Measurements from ENCODE around the gene TMED1. TPM values are rescaled to one million over a fixed set of nuclear protein-coding genes. Genes with fewer than 3 reads are reported as not detected.

The TMED1 gene
- total and polyA plus RNA-seq, 2 of the 8 experiments (the other 6 are each of a cell fraction or from before 2014, with no cell fraction given) = 26.9 to 31.9 TPM

DNA sequence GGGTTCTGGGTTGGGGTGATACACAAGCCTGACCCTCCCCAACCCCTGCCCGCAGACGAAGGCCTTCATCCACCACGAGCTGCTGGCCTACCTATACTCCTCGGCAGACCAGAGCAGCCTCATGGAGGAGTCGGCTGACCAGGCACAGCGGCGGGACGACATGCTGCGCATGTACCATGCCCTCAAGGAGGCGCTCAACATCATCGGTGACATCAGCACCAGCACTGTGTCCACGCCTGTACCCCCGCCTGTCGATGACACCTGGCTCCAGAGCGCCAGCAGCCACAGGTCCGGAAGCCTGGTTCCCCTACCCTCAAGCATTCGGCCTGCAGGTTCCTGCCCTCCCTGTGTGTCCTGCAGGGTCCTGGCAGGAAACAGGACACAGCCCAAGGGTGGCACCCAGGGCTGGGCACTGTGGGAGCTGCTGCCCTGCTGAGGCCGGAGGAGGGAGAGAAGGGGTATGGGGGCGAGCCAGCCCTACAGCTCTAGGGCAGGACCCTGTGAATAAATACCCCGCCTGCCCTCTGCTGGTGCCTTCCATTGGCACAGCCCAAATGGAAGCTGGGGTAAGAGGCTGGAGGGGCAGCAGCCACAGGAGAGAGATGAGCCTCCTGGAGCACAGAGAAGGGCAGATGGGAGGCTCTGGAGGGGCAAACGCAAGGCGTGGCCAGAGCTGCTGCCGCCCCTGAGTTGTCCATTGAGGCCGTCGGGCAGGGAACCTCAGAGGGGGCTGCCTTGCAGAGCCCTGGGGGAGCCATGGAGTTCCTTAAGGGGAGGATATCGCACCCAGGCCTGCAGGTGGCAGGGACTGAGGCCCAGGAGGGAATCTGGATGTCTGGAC, 6.8 kb downstream of the TMED1 start:
- TF ChIP-seq POLR2A (IDR thresholded peaks at IDR 0.05; ENCODE audit: control extremely low read depth in 1 of 2, low read depth in 2 of 2, low read length in 2 of 2) (no peak), EP300 (IDR thresholded peaks at IDR 0.05; ENCODE audit: borderline replicate concordance in 1 of 2, low read depth in 2 of 2, low read length in 2 of 2) (no peak), RAD21 (IDR thresholded peaks at IDR 0.05 in 1 of 2, conservative IDR thresholded peaks at IDR 0.05 in 1 of 2; ENCODE audit: low read depth in 2 of 2, low read length in 2 of 2) (peak in 1 of 2 experiments; percentile 18; a peak in 1 of 4 replicates), BRCA1 (IDR thresholded peaks at IDR 0.05; ENCODE audit: low read depth, low read length) (no peak), RFX5 (IDR thresholded peaks at IDR 0.05; ENCODE audit: borderline replicate concordance, low read depth, low read length) (no peak), CREB1 (IDR thresholded peaks at IDR 0.05) (peak; percentile 78)
- TF ChIP-seq, protein P1, sequence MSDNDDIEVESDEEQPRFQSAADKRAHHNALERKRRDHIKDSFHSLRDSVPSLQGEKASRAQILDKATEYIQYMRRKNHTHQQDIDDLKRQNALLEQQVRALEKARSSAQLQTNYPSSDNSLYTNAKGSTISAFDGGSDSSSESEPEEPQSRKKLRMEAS (IDR thresholded peaks at IDR 0.05) = peak; percentile 47
- TF ChIP-seq, protein P2, sequence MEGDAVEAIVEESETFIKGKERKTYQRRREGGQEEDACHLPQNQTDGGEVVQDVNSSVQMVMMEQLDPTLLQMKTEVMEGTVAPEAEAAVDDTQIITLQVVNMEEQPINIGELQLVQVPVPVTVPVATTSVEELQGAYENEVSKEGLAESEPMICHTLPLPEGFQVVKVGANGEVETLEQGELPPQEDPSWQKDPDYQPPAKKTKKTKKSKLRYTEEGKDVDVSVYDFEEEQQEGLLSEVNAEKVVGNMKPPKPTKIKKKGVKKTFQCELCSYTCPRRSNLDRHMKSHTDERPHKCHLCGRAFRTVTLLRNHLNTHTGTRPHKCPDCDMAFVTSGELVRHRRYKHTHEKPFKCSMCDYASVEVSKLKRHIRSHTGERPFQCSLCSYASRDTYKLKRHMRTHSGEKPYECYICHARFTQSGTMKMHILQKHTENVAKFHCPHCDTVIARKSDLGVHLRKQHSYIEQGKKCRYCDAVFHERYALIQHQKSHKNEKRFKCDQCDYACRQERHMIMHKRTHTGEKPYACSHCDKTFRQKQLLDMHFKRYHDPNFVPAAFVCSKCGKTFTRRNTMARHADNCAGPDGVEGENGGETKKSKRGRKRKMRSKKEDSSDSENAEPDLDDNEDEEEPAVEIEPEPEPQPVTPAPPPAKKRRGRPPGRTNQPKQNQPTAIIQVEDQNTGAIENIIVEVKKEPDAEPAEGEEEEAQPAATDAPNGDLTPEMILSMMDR (IDR thresholded peaks at IDR 0.05; ENCODE audit: control extremely low read depth in 1 of 3, insufficient read depth in 1 of 3, low read depth in 1 of 3, low read length in 3 of 3) = peak; percentile 35 to 73 (median 38)
- Histone ChIP-seq H3K79me1 (ENCODE audit: low read depth, low read length) (no peaks in the 10 kb centered on the region), H4K91ac (replicated peaks; ENCODE audit: insufficient read length, low read length) (no peak overlapping the region), H2BK12ac (ENCODE audit: low read depth, low read length) (no peak overlapping the region), H3K56ac (replicated peaks; ENCODE audit: insufficient read length, low read depth, low read length) (no peak overlapping the region), H3K9ac (replicated peaks in 1 of 4; ENCODE audit: extremely low read depth in 1 of 4, low read depth in 3 of 4, low read length in 3 of 4) (no peak overlapping the region), H4K8ac (ENCODE audit: extremely low read depth, insufficient read depth, low read length) (peak overlapping the region; percentile 59; the same call in 1 of the 2 replicates), H4K5ac (ENCODE audit: insufficient read length, low read depth, low read length) (no peak overlapping the region), H3K18ac (ENCODE audit: extremely low read depth, low read length) (no peak overlapping the region), H3K14ac (ENCODE audit: insufficient read length) (no peak overlapping the region), H3K27ac (ENCODE audit: low read depth, low read length) (0 out of 2 replicates have a peak overlapping the region, but pooled peaks have one; percentile 51), H3K79me2 (ENCODE audit: control insufficient read depth in 1 of 2, insufficient read depth in 2 of 2, low read length in 2 of 2) (no peaks in the 10 kb centered on the region), H3K36me3 (ENCODE audit: control insufficient read depth in 2 of 4, insufficient read depth in 4 of 4, low read length in 3 of 4) (peaks cover 6 to 39% (median 22%) of the 10 kb centered on the region in 4 experiments; a peak in 7 of 8 replicates), H3K4ac (replicated peaks; ENCODE audit: insufficient read length, low read depth, low read length) (no peak overlapping the region), H2BK15ac (ENCODE audit: low read length) (no peak overlapping the region), H3K4me3 (ENCODE audit: extremely low read depth in 1 of 4, insufficient read depth in 2 of 4, low read depth in 3 of 4, low read length in 4 of 4) (no peak overlapping the region), H2BK120ac (replicated peaks; ENCODE audit: low read depth, low read length) (no peak overlapping the region), H2BK5ac (ENCODE audit: low read depth, low read length) (no peak overlapping the region), H2BK20ac (ENCODE audit: low read length) (no peak overlapping the region), H3K4me2 (ENCODE audit: insufficient read depth in 1 of 2, low read depth in 2 of 2, low read length in 2 of 2) (no peak overlapping the region), H3K23me2 (ENCODE audit: low read depth, low read length) (no peaks in the 10 kb centered on the region), H2AFZ (ENCODE audit: low read length) (no peak overlapping the region), H3K27me3 (replicated peaks in 1 of 4; ENCODE audit: control insufficient read depth in 3 of 4, extremely low read depth in 1 of 4, insufficient read depth in 3 of 4, low read length in 3 of 4) (no peaks in the 10 kb centered on the region), H2AK5ac (ENCODE audit: low read depth, low read length) (no peak overlapping the region), H4K20me1 (replicated peaks in 1 of 2; ENCODE audit: control insufficient read depth in 1 of 2, insufficient read depth in 2 of 2, low read length in 2 of 2) (peaks cover 0 to 8% of the 10 kb centered on the region in 2 experiments), H3K9me3 (ENCODE audit: insufficient read depth in 2 of 2, low read depth in 1 of 2, low read length in 1 of 2) (no peaks in the 10 kb centered on the region), H3K23ac (ENCODE audit: insufficient read length) (no peak overlapping the region), H3K4me1 (replicated peaks in 1 of 4; ENCODE audit: control insufficient read depth in 3 of 4, insufficient read depth in 4 of 4, low read length in 3 of 4) (no peaks in the 10 kb centered on the region)
- FAIRE-seq = no peak
- DNase-seq (ENCODE audit: low read depth in 1 of 2, low spot score in 2 of 2) = no peak
- ChIA-PET POLR2A (ENCODE audit: partially characterized antibody) (no interaction called here), CTCF (ENCODE audit: partially characterized antibody) (interaction anchor here (0.7 to 4.8 kb wide), 15 partner anchors 9 to 261 kb away, joined by 3 to 22 read pairs (median 5); partner anchors contain the start of gene DNM2)
- 90% methylated on average over 26 of the region's 26 CpGs; no CpG with 5 or more reads in 1 of the 2 experiments for WGBS, 2 experiments (ENCODE audit: extremely low coverage in 1 of 2, insufficient coverage in 1 of 2, insufficient read length in 1 of 2, insufficient replicate concordance in 2 of 2, low coverage in 1 of 2, low lambda C conversion rate in 2 of 2, missing lambda C conversion rate in 1 of 2)
